Measurements from ENCODE around the gene TAGAP. TPM values are rescaled to one million over a fixed set of nuclear protein-coding genes. Genes with fewer than 3 reads are reported as not detected.

TAGAP gene
- total RNA-seq, 2 experiments from 2014 or later, result 22.7 to 30.7 TPM

DNA sequence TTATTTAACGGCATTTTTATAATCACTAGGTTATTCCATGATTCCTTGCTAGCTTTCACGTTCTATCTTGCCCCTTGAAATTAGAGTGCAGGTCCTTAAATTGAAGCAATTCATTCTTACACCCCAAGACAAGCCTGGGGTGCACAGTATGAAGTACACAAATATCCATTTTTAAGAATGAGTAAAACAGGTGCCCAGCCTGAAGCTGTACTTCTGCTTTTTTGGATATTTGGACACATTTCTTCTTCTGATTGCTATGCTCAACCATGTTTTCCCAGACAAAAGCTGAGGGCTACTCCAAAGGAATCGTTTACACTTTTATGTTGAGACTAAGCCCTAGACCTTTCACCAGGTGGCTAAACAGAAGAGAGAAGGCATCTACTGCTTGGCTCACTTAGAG is 7.9 kb upstream of the TAGAP start:
- peak overlapping the region; percentile 21 for H3K4me2 ChIP-seq (ENCODE audit: low read length)
- no peaks in the 10 kb centered on the region for H3K9me3 ChIP-seq (ENCODE audit: low read length)
- TF ChIP-seq EZH2phosphoT487 (IDR thresholded peaks at IDR 0.05; ENCODE audit: borderline replicate concordance, low read depth, low read length), result no peak
- TF ChIP-seq, protein P1, sequence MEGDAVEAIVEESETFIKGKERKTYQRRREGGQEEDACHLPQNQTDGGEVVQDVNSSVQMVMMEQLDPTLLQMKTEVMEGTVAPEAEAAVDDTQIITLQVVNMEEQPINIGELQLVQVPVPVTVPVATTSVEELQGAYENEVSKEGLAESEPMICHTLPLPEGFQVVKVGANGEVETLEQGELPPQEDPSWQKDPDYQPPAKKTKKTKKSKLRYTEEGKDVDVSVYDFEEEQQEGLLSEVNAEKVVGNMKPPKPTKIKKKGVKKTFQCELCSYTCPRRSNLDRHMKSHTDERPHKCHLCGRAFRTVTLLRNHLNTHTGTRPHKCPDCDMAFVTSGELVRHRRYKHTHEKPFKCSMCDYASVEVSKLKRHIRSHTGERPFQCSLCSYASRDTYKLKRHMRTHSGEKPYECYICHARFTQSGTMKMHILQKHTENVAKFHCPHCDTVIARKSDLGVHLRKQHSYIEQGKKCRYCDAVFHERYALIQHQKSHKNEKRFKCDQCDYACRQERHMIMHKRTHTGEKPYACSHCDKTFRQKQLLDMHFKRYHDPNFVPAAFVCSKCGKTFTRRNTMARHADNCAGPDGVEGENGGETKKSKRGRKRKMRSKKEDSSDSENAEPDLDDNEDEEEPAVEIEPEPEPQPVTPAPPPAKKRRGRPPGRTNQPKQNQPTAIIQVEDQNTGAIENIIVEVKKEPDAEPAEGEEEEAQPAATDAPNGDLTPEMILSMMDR (conservative IDR thresholded peaks at IDR 0.05; ENCODE audit: low read length), result no peak
- no peaks in the 10 kb centered on the region for H3K79me2 ChIP-seq (ENCODE audit: insufficient read depth, low read depth, low read length)
- peak; percentile 33 for DNase-seq (ENCODE audit: low spot score)
- ChIA-PET POLR2A (interaction anchor here (0.7 to 4.8 kb wide), 9 partner anchors 8 to 75 kb away, joined by 3 to 34 read pairs (median 4); partner anchors contain the start of gene TAGAP), CTCF (ENCODE audit: unreplicated experiment) (no interaction called here)
- H3K27ac ChIP-seq (ENCODE audit: low read depth, low read length, poor library complexity, severe bottlenecking), result no peak overlapping the region
- H3K4me1 ChIP-seq (ENCODE audit: insufficient read depth, low read length, poor library complexity, severe bottlenecking), result peaks cover 44% of the 10 kb centered on the region
- H2AFZ ChIP-seq (ENCODE audit: low read length), result peak overlapping the region; percentile 89
- no peaks in the 10 kb centered on the region for H3K36me3 ChIP-seq (ENCODE audit: insufficient read depth, low read length)
- no TSS peak for BruUV-seq (replicated peaks)
- intact Hi-C loops (cut with micrococcal nuclease; ENCODE audit: unreplicated experiment), result no loop called here
- H3K4me3 ChIP-seq (ENCODE audit: low read depth, low read length, poor library complexity, severe bottlenecking), result no peak overlapping the region
- H3K9me2 ChIP-seq (ENCODE audit: insufficient read depth, low read length), result no peaks in the 10 kb centered on the region
- no peaks in the 10 kb centered on the region for H4K20me1 ChIP-seq (ENCODE audit: insufficient read depth, low read length)

DNA sequence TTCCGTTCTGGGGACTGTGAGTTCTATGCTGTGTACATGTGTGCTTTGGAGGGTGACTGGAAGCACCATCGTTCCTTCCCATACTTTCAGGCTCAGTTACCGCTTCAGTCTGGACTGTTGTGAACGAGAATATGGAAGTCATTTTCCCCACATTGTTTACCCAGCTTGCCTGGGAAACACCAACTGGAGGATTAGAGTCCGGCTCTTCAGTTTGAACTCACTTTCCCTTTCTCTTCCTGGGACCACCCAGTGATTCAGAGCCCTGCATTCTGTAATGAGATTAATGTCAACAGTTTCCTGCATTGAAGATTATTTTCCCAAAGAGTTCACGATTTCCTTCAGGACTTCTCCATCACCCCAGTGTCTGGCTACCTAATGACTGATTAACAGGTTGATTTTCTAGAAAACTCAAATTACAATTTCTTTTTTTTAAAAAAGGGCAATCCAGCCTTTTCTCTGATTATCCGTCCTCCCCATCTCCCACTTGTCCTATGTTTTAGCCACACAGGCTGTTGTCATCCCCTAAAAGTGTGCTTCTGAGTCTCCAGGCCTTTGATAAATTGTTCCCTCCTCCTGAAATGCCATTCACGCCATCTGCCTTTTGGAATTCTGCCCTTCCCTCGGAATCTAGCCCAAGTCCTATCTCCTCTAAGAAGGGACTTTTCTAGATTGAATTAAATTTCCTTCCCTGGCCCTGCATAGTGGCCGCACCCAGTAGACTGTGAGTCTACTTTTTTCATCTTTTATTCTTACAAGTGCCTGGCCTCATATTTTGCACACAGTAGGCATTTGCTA is 3.3 kb upstream of the TAGAP start:
- intact Hi-C loops (cut with micrococcal nuclease; ENCODE audit: unreplicated experiment), result loop anchor here (10.0 kb wide), 1 partner anchor 417 kb away; no protein-coding TSS in a partner anchor
- Histone ChIP-seq H3K27ac (ENCODE audit: low read depth, low read length, poor library complexity, severe bottlenecking) (no peak overlapping the region), H3K4me2 (ENCODE audit: low read length) (peak overlapping the region; percentile 14; the same call in 1 of the 2 replicates), H3K4me1 (ENCODE audit: insufficient read depth, low read length, poor library complexity, severe bottlenecking) (peaks cover 36% of the 10 kb centered on the region), H3K79me2 (ENCODE audit: insufficient read depth, low read depth, low read length) (peaks cover 18% of the 10 kb centered on the region), H2AFZ (ENCODE audit: low read length) (peak overlapping the region; percentile 69), H4K20me1 (ENCODE audit: insufficient read depth, low read length) (no peaks in the 10 kb centered on the region), H3K36me3 (ENCODE audit: insufficient read depth, low read length) (peaks cover 16% of the 10 kb centered on the region), H3K4me3 (ENCODE audit: low read depth, low read length, poor library complexity, severe bottlenecking) (no peak overlapping the region), H3K9me2 (ENCODE audit: insufficient read depth, low read length) (no peaks in the 10 kb centered on the region), H3K9me3 (ENCODE audit: low read length) (no peaks in the 10 kb centered on the region)
- ChIA-PET POLR2A (no interaction called here), CTCF (ENCODE audit: unreplicated experiment) (no interaction called here)
- no peak for DNase-seq (ENCODE audit: low spot score)
- TF ChIP-seq, protein P1 (conservative IDR thresholded peaks at IDR 0.05; ENCODE audit: low read length), result no peak
- TF ChIP-seq EZH2phosphoT487 (IDR thresholded peaks at IDR 0.05; ENCODE audit: borderline replicate concordance, low read depth, low read length), result no peak
- BruUV-seq (replicated peaks), result no TSS peak

DNA sequence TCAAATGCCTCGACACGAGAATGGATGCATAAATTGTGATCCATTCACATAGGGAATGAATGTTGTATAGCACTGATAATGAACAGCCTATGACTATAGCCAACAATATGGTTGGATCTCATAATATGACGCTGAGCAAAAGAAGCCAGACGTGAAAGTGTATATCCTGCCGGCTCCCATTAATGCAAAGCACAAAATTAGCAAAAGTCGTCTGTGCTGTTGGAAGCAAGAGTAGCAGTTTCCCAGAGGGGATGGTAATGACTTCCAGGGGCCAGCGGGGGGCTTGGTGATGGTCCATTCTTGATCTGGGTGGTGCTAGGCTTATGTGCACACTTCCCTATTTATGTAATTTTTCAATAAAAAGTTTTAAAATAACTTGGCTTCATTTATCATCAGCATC is 1.0 kb upstream of the TAGAP start:
- H3K79me2 ChIP-seq (ENCODE audit: insufficient read depth, low read depth, low read length), result peaks cover 41% of the 10 kb centered on the region
- peak overlapping the region; percentile 75; the same call in 1 of the 2 replicates for H2AFZ ChIP-seq (ENCODE audit: low read length)
- POLR2A ChIA-PET, result interaction anchor here (1.8 to 2.9 kb wide), 2 partner anchors 19 to 64 kb away, joined by 5 to 10 read pairs; no protein-coding TSS in a partner anchor
- DNase-seq (ENCODE audit: low spot score), result peak; percentile 48
- intact Hi-C loops (cut with micrococcal nuclease; ENCODE audit: unreplicated experiment), result loop anchor here (10.0 kb wide), 1 partner anchor 419 kb away; no protein-coding TSS in a partner anchor
- no peaks in the 10 kb centered on the region for H3K9me3 ChIP-seq (ENCODE audit: low read length)
- no TSS peak for BruUV-seq (replicated peaks)
- H3K4me3 ChIP-seq (ENCODE audit: low read depth, low read length, poor library complexity, severe bottlenecking), result peak overlapping the region; percentile 95
- H3K27ac ChIP-seq (ENCODE audit: low read depth, low read length, poor library complexity, severe bottlenecking), result peak overlapping the region; percentile 96
- H3K9me2 ChIP-seq (ENCODE audit: insufficient read depth, low read length), result no peaks in the 10 kb centered on the region
- TF ChIP-seq, protein P1 (conservative IDR thresholded peaks at IDR 0.05; ENCODE audit: low read length), result peak; percentile 58
- no peak for TF ChIP-seq EZH2phosphoT487 (IDR thresholded peaks at IDR 0.05; ENCODE audit: borderline replicate concordance, low read depth, low read length)
- H3K36me3 ChIP-seq (ENCODE audit: insufficient read depth, low read length), result peaks cover 39% of the 10 kb centered on the region
- peaks cover 47% of the 10 kb centered on the region for H3K4me1 ChIP-seq (ENCODE audit: insufficient read depth, low read length, poor library complexity, severe bottlenecking)
- CTCF ChIA-PET (ENCODE audit: unreplicated experiment), result no interaction called here
- peak overlapping the region; percentile 95 for H3K4me2 ChIP-seq (ENCODE audit: low read length)
- H4K20me1 ChIP-seq (ENCODE audit: insufficient read depth, low read length), result no peaks in the 10 kb centered on the region
